Activated CD8-positive, alpha-beta memory T cell treated with anti-CD3 and anti-CD28 coated beads for 36 hours (primary cell): ENCODE data around the gene CHMP1A. TPM values are rescaled to one million over a fixed set of nuclear protein-coding genes. Genes with fewer than 3 reads are reported as not detected.

Experiments
- CTCF ChIA-PET: fragments of 350-600 bp; sonication (Branson Sonifier 250); formaldehyde crosslinking; loops from one replicate; lab custom pipeline; 2021; ENCODE audit warnings: antibody characterized with exemption; lab: Charles Lee
- POLR2A ChIA-PET: fragments of 350-600 bp; sonication (Branson Sonifier 250); formaldehyde crosslinking; loops from one replicate; lab custom pipeline; 2021; ENCODE audit warnings: antibody characterized with exemption; lab: Charles Lee
- total RNA-seq, 2 experiments: library from RNA; stranded (reverse); gene quantifications; one replicate each; pipeline ENCODE4 v1.2.3, GENCODE V29; 2021

CHMP1A gene
- total RNA-seq, 2 experiments from 2014 or later = 80.5 to 80.8 TPM

DNA sequence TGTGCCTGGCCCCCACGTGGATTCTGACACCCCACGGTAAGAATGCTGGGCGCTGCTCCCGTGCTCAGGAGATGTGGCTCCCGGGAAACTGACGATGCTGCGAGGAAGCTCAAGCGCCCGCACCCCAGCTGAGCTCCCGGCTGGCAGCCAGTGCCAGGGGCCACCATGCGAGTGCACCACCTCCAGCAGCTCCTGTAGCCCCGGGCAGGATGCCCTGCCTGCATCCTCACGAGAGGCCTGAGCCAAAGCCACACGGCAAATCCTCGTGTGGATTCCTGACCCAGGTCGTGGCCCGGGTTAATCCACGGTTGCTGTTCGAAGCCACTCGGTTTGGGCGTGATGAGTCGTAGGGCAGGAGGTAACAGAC lies 55.6 kb downstream of the CHMP1A start:
- CTCF ChIA-PET = interaction anchor here (1.2 to 2.8 kb wide), 2 partner anchors 13 to 98 kb away, joined by 3 to 10 read pairs; no protein-coding TSS in a partner anchor

DNA sequence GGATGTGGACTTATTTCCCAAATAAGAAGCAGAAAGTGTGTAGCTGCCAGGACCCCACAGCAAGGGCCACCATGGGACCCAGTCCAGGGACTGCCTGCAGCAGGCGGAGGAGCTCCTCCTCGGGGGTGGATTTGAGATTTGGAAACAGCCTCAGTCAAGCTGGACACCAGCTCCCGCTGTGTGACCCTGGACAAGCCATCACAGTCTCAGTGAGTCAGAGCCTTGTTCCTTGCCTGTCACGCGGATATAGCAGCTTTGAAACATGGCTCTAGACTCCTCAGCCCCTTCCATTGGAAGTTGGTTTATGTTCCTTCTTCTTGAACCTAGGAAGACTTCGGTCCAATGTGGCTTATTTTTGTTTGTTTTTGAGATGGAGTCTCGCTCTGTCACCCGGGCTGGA lies 56.6 kb downstream of the CHMP1A start:
- POLR2A ChIA-PET = interaction anchor here (0.5 kb wide), 1 partner anchor 52 kb away, joined by 3 read pairs; no protein-coding TSS in a partner anchor

More for the DNA sequence above, 55.6 kb downstream of the CHMP1A start:
- POLR2A ChIA-PET = no interaction called here

DNA sequence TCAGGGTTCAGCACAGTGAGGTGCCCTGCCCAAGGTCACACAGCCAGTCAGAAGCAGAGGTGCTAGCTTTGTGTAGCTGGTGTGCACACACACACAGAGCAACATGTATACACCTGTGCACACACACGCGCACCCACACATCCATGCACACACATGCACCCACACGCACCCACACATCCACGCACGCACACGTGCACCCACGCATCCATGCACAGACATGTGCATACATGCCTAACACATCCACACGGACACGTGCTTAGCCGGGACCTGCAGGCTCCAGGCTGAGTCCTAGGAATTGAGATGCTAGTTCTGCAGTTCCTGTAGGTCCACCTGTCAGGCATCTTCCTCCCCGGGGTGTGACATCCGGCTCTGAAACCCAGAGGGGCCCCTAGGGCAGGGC lies 57.1 kb downstream of the CHMP1A start:
- ChIA-PET CTCF (interaction anchor here (1.3 to 2.8 kb wide), 3 partner anchors 8 to 16 kb away, joined by 3 to 10 read pairs (median 4); no protein-coding TSS in a partner anchor), POLR2A (no interaction called here)

More for the DNA sequence above, 56.6 kb downstream of the CHMP1A start:
- CTCF ChIA-PET = interaction anchor here (1.2 to 2.8 kb wide), 2 partner anchors 14 to 99 kb away, joined by 3 to 10 read pairs; no protein-coding TSS in a partner anchor

DNA sequence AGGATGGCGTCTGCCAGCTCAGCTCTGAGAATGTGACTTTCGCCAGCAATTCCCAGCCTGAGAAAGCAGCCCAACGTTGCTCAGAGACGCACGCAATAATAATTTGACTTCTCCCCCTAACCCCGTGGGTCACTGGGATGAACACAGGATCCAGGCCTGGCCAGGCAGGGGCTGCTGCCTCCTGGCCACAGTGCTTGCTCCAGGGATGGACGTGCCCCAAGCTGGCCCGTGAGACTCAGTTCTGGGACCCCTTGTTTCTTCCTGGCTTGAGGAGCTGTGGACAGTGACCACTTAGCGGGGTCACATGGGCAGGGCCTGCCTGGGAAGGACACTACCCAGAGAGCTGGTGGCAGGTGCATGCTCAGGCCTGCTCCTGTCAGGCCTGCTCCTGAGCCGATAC lies 57.6 kb downstream of the CHMP1A start:
- ChIA-PET POLR2A (no interaction called here), CTCF (interaction anchor here (1.3 to 1.4 kb wide), 2 partner anchors 9 to 15 kb away, joined by 3 to 4 read pairs; no protein-coding TSS in a partner anchor)

DNA sequence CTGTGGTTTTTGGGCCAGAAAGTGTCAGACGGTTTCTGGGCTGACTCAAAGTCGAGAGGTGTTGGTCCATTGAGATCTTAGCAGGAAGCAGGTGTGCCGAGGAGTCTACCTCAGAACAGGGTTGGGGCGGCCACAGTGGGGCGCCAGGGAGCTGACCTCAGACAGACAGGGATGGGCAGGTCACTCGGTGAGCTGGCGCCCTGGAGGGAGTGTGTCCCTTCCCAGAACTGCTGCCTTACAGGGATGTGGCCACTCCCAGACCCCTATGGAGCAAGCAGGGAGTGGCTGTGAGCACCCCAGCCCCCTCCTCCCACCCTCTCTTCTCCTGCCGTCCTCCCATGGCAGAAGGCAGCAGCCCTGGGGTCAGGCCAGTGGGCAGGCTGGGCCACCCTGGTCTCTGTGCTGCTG lies 58.1 kb downstream of the CHMP1A start:
- CTCF ChIA-PET = interaction anchor here (1.3 to 1.4 kb wide), 2 partner anchors 9 to 15 kb away, joined by 3 to 4 read pairs; no protein-coding TSS in a partner anchor
- POLR2A ChIA-PET = no interaction called here

DNA sequence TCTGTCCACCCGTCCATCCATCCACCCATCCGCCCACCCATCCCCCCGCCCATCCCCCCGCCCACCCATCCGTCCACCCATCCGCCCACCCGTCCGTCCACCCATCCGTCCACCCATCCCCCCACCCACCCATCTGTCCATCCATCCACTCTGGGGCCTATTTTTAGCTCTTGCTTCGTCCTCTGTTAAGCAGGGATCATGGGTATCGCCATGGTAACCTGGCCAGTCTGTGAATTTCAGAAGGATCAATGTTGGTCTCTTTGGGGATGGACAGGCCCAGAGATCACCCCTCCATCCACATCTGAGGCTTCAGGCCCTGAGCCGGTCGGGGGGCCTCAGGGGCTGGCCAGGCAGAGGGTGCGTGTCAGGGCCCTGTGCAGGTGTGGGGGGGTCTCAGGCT lies 59.3 kb downstream of the CHMP1A start:
- POLR2A ChIA-PET = no interaction called here
- CTCF ChIA-PET = no interaction called here

DNA sequence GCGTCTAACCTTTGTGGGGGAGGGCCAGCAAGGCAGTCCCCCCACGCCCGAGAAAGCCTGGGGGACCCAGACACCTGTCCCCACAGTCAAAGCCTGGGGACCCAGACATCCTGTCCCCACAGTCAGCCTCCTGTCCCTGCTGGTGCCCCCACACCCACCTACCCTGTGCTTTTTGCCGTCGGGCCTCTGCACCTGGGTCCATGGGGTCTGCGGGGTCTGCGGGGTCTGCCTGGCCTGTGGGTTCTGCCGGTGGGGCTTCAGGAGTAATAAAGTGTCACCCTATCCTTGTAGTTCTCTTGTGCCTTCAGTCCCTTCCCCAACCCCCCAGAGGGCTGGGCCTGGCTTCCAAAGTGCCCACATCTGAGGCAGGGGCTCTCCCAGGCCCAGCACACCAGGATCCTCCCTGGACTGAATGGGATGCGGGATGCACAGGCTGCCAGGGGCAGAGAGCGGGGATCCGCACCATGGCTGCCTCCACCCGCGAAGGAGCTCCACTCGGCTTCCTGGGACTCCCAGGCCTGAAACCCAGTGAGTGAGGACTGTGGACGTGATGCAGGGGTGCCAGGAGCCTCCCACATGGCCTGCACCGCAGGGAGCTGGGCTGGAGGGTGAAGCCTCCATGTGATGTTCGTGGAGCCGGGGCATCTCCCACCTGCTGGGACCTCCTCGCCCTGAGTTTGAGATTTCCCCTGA lies 60.4 kb downstream of the CHMP1A start:
- POLR2A ChIA-PET = no interaction called here
- CTCF ChIA-PET = no interaction called here

DNA sequence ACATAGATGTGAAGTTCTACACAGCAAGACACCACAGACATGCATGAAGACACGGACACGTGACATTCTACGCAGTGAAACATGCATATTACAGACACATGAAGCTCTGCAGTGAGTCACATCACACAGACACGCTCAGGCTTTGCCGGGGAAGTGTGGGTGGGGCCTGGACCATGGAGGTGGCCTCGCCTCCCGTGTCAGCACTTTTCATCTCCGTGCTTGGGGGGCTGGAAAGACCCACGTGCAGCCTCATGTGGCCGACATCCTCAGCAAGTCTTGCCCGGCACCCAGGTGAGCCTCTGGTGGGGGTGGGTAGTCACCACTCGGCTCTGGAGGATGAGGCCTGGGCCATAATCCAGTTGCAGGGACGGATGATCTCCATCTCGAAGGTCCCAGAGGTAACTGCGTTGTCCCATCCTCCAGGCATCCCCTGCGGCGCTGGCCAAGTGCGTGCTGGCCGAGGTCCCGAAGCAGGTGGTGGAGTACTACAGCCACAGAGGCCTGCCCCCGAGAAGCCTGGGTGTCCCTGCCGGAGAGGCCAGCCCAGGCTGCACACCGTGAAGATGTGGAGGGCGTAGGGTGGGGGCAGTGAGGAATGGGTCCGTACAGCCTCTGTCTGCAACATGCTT lies 61.3 kb downstream of the CHMP1A start:
- CTCF ChIA-PET = interaction anchor here (0.6 kb wide), 1 partner anchor 147 kb away, joined by 4 read pairs; no protein-coding TSS in a partner anchor
- POLR2A ChIA-PET = no interaction called here

DNA sequence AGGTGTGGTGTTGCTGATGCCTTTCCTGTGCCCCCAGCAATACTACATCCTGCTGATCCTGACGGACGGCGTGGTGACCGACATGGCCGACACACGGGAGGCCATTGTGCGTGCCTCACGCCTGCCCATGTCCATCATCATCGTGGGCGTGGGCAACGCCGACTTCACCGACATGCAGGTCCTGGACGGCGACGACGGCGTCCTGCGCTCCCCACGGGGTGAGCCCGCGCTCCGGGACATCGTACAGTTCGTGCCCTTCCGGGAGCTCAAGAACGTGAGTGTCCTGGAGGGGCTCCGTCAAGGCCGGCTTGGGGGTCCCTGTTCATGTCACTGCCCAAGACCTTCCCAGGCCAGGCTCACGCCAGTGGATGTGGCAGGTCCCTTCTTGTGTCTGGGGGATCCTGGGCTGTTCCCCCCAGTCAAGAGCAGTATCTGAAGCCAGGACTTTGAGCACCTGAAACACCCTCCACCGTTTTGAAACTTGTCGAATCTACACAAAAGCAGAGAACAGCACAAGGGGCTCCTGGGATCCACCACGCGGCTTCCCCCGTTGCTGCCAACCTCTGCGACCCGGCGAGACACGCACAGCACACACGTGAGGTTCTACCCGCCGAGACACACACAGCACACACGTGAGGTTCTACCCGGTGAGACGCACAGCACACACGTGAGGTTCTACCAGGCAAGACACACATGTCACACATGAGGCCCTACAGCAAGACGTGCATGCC lies 62.0 kb downstream of the CHMP1A start:
- ChIA-PET CTCF (interaction anchor here (0.6 kb wide), 1 partner anchor 146 kb away, joined by 4 read pairs; no protein-coding TSS in a partner anchor), POLR2A (no interaction called here)

Other genes starting within 250 kb of the CHMP1A start
- 100 to 1,000 TPM; 152 to 159 TPM for gene ANKRD11, start 167.1 kb downstream of the CHMP1A start, total RNA-seq
- 10 to 100 TPM; 71.9 to 79.6 TPM for gene SPG7, start 149.3 kb downstream of the CHMP1A start, total RNA-seq
- gene RPL13, start 97.0 kb downstream of the CHMP1A start, total RNA-seq = 1,000 to 10,000 TPM; 2,645 to 2,648 TPM
- 1 to 10 TPM; 5.6 to 7.0 TPM for gene CPNE7, start 82.0 kb downstream of the CHMP1A start, total RNA-seq
- not detected for gene DPEP1, start 44.1 kb downstream of the CHMP1A start, total RNA-seq
- gene SPATA33, start 128 bp upstream of the CHMP1A start, total RNA-seq = 10 to 100 TPM; 13.7 to 14.4 TPM
- gene CDK10, start 29.0 kb upstream of the CHMP1A start, total RNA-seq = 10 to 100 TPM; 89.7 to 93.2 TPM
- gene SPATA2L, start 44.0 kb upstream of the CHMP1A start, total RNA-seq = 1 to 10 TPM; 7.4 to 7.9 TPM
- 1 to 10 TPM; 2.0 to 2.6 TPM for gene VPS9D1, start 63.2 kb upstream of the CHMP1A start, total RNA-seq
- 10 to 100 TPM; 28.7 to 28.9 TPM for gene ZNF276, start 63.8 kb upstream of the CHMP1A start, total RNA-seq
- 100 to 1,000 TPM; 112 to 116 TPM for gene FANCA, start 158.9 kb upstream of the CHMP1A start, total RNA-seq
- under 1 TPM; 0.57 to 0.78 TPM for gene SPIRE2, start 170.8 kb upstream of the CHMP1A start, total RNA-seq
- gene TCF25, start 215.9 kb upstream of the CHMP1A start, total RNA-seq = 100 to 1,000 TPM; 146 to 153 TPM